K562 (cell line): ENCODE measurements around the gene ZNF585A. TPM values are rescaled to one million over a fixed set of nuclear protein-coding genes. Genes with fewer than 3 reads are reported as not detected.
A peak's percentile ranks its signal among the peaks of the same experiment; 100 is the strongest.

Source experiments
- CBX5 ChIP-seq: IDR thresholded peaks from 2 replicates; pipeline ENCODE4 v1.6.1; 2014; ENCODE audit warnings: low read depth, borderline replicate concordance
- CEBPG ChIP-seq, 3 experiments: fragments of 200-800 bp in 1 of 3; sonication (Bioruptor generic) in 1 of 3; sonication (generic) in 1 of 3; formaldehyde crosslinking in 1 of 3; IDR thresholded peaks in 2 of 3; conservative IDR thresholded peaks in 1 of 3; 2 replicates each; pipeline versions ENCODE4 v1.6.1 to v1.8.0; 2016 to 2022; ENCODE audit warnings: missing compliant biosample characterization in 2 of 3, missing genetic modification characterization in 2 of 3, mild to moderate bottlenecking in 1 of 3, missing genetic modification reagents in 1 of 3
- E4F1 ChIP-seq: fragments of 250-450 bp; sonication (Bioruptor Pico); IDR thresholded peaks from 2 replicates; pipeline ENCODE4 v1.5.0; 2021; ENCODE audit warnings: mild to moderate bottlenecking, borderline replicate concordance
- ERF ChIP-seq: fragments of 450-650 bp; formaldehyde crosslinking; IDR thresholded peaks from 2 replicates; pipeline ENCODE4 v1.4.0; 2020; ENCODE audit warnings: mild to moderate bottlenecking, mixed read lengths
- HBP1 ChIP-seq: fragments of 450-650 bp; formaldehyde crosslinking; IDR thresholded peaks from 2 replicates; pipeline ENCODE4 v1.4.0; 2022; ENCODE audit warnings: missing genetic modification characterization
- HCFC1 ChIP-seq: IDR thresholded peaks from 2 replicates; pipeline ENCODE4 v1.6.1; 2012; ENCODE audit warnings: low read depth, low read length, improper control_type of control experiment
- MAFG ChIP-seq: fragments of 450-650 bp; conservative IDR thresholded peaks from 2 replicates; pipeline ENCODE4 v1.6.1; 2016; ENCODE audit warnings: missing genetic modification characterization, missing compliant biosample characterization
- MTA2 ChIP-seq: fragments of 450-650 bp; IDR thresholded peaks from 2 replicates; pipeline ENCODE4 v1.6.1; 2016; ENCODE audit warnings: low read depth
- NR0B1 ChIP-seq: fragments of 450-650 bp; IDR thresholded peaks from one replicate; pipeline ENCODE4 v1.6.1; 2018; ENCODE audit warnings: mild to moderate bottlenecking, moderate library complexity; ENCODE audit not compliant: partially characterized antibody
- POLR2AphosphoS2 ChIP-seq: IDR thresholded peaks from 2 replicates; pipeline ENCODE4 v1.6.1; 2012; ENCODE audit warnings: low read length, improper control_type of control experiment
- PPARD ChIP-seq: fragments of 250-450 bp; sonication (Bioruptor Pico); IDR thresholded peaks from 2 replicates; pipeline ENCODE4 v1.8.0; 2022; ENCODE audit warnings: inconsistent platforms, mild to moderate bottlenecking, moderate library complexity
- RBFOX2 ChIP-seq: fragments of 200-400 bp; formaldehyde crosslinking; IDR thresholded peaks from 2 replicates; pipeline ENCODE4 v1.6.1; 2017; ENCODE audit warnings: low read depth, mild to moderate bottlenecking, low read length, moderate library complexity
- RBM17 ChIP-seq: fragments of 200-400 bp; formaldehyde crosslinking; IDR thresholded peaks from 2 replicates; pipeline ENCODE4 v1.6.1; 2017; ENCODE audit warnings: low read depth, mild to moderate bottlenecking, low read length, borderline replicate concordance
- RERE ChIP-seq: sonication (generic); formaldehyde crosslinking; IDR thresholded peaks from 2 replicates; pipeline ENCODE4 v1.8.0; 2023; ENCODE audit warnings: missing genetic modification reagents, mild to moderate bottlenecking, borderline replicate concordance
- ZNF224 ChIP-seq: sonication (generic); formaldehyde crosslinking; IDR thresholded peaks from 2 replicates; pipeline ENCODE4 v1.8.0; 2022; ENCODE audit warnings: mild to moderate bottlenecking, missing genetic modification reagents
- ZNF586 ChIP-seq: fragments of 450-650 bp; formaldehyde crosslinking; conservative IDR thresholded peaks from 2 replicates; pipeline ENCODE4 v1.4.0; 2020; ENCODE audit warnings: mild to moderate bottlenecking, moderate library complexity
- polyA plus RNA-seq, 8 experiments: library from polyadenylated mRNA; depleted of rRNA in 4 of 8; stranded (reverse) in 5 of 8; unstranded in 3 of 8; fragments of >200 nt; fragmentation: Nextera tagmentation in 2 of 8; fragmentation: Illumina TruSeq in 1 of 8; extraction: Ambion mirVana in 2 of 8; extraction: Trizol in 1 of 8; gene quantifications; 2 replicates each; pipeline versions ENCODE4 v1.2.1 to v1.2.3, GENCODE V29; 2011 to 2014; ENCODE audit warnings: inconsistent platforms in 1 of 8, missing spikeins in 1 of 8
- total RNA-seq, 7 experiments: library from RNA; depleted of rRNA in 6 of 7; stranded (reverse); fragments of >200 nt in 6 of 7; fragmentation: Illumina TruSeq in 2 of 7; extraction: Trizol in 2 of 7; gene quantifications; 2 replicates each; pipeline versions ENCODE4 v1.2.1 to v1.2.3, GENCODE V29; 2011 to 2021; ENCODE audit warnings: low replicate concordance in 1 of 7

ZNF585A gene
- total and polyA plus RNA-seq, 9 of the 15 experiments (the other 6 are each of a cell fraction or from before 2014, with no cell fraction given) = 5.6 to 31.0 (median 8.5) TPM

GRCh38 chr19:37217775-37218591 is 45.5 kb upstream of the ZNF585A start, which contains the start of gene ZNF383 (continued):
- TF ChIP-seq CBX5 (no peak), MAFG (no peak), HCFC1 (peak; percentile 79), PPARD (CRISPR knock-in tag) (no peak), RERE (0 out of 2 replicates have a peak, but pooled peaks have one; percentile 53), CEBPG (CRISPR knock-in tag; IDR thresholded peaks at IDR 0.05) (no peak), CEBPG (tag; conservative IDR thresholded peaks at IDR 0.05 in 1 of 2, IDR thresholded peaks at IDR 0.05 in 1 of 2) (no peak), ERF (CRISPR knock-in tag) (no peak), POLR2AphosphoS2 (no peak), RBM17 (no peak), MTA2 (no peak), RBFOX2 (peak; percentile 94), HBP1 (no peak), ZNF224 (CRISPR knock-in tag) (no peak), ZNF586 (CRISPR knock-in tag) (no peak), NR0B1 (no peak), E4F1 (CRISPR knock-in tag) (no peak)
